NCI-H748 (cell line): Measurements from ENCODE around the gene AIG1.
"Not testable (repeated sequence)": the region's sequence is repeated elsewhere in the genome, so short reads cannot be mapped to it uniquely, and the experiment has no call there.

Experiments used
- DNase-seq: peaks from one replicate; lab custom pipeline; 2025; ENCODE audit not compliant: unreplicated experiment; lab: John Stamatoyannopoulos, UW

The AIG1 gene

DNA sequence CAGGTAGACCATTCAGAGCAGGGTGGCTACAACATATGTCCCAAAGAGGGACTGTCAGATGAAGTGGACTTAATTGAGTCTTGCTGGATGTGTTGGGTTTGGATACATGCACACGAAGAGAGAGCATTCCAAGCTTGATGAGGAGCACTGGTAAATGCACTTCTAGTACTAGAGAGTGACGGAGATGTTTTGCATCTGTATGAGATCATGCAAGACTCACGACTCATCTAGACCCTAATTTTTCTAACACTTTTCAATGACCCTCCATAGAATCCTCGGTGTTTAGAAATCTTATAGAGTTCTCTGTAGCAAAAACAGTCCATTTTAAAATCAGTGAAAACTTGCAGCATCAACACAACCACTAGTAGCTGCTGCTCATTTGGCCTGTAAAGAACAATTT lies 4.8 kb upstream of the AIG1 start:
- no peak for DNase-seq

DNA sequence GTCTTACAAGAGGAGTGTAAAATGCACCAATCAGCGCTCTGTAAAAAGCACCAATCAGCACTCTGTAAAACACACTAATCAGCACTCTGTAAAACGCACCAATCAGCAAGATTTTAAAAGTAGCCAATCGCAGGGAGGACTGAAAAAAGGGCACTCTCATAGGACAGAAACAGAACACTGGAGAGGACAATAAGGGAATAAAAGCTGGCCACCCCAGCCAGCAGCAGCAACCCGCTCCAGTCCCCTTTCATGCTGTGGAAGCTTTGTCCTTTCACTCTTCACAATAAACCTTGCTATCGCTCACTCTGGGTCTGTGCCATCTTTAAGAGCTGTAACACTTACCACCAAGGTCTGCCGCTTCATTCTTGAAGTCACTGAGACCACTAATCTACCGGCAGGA lies 1.7 kb upstream of the AIG1 start:
- peak; percentile 14 for DNase-seq

DNA sequence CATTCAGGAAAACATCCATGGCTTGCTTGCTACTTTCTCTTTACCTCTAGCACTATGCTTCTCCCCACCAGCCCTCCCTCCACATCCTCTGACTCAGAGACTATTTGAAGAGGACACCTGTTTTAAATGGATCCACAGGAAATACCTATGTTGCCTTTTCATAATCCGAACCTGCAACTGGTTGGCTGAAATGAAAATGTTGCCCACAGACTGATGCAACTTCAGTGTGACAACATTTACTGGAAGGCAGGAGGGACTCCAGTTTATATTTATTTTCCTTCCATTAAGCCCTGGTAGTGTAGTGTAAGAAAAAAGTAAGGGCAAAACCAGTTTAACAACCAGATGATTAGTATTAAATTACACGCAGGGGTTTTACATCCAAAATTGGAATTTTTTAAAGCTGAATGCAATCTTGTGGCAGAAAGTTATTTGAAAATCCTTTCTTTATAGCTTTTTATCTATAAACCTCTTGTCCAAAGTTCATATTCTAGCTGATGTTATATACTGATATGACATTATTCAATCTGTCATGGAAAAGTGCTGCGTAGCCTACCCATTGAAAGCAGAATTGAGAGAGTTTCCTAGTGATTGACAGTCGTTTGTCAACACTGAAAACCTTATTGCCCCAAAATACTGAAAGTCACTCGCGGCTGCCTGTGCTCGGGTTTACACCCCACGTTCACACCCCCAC lies 881 bp upstream of the AIG1 start:
- peak; percentile 38 for DNase-seq

- DNase-seq = peak; percentile 71
These were observed 309 bp upstream of the AIG1 start for GRCh38 chr6:143060354-143060805.

- DNase-seq = no peak
These were observed 1.1 kb downstream of the AIG1 start for GRCh38 chr6:143061597-143062385.

GRCh38 chr6:143062551-143062950 lies 1.9 kb downstream of the AIG1 start:
- DNase-seq = no peak

GRCh38 chr6:143063631-143064030 lies 2.9 kb downstream of the AIG1 start:
- no peak for DNase-seq

DNA sequence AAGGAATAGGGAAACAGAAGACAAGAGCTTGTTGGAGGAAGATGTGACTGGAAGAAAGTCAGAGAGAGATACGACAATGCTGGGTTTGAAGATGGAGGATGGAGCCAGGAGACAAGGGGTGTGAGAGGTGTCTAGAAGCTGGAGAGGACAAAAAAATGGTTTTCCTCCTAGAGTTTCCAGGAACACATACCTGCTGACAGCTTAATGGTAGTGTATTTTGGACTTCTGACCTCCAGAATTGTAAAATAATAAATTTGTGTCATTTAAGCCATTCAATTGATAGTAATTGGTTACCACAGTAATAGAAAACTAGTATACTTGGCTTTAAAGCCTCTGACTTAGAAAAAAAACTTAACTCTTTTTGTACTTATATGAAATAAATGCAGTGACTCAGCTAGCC lies 3.6 kb downstream of the AIG1 start:
- no peak for DNase-seq

DNA sequence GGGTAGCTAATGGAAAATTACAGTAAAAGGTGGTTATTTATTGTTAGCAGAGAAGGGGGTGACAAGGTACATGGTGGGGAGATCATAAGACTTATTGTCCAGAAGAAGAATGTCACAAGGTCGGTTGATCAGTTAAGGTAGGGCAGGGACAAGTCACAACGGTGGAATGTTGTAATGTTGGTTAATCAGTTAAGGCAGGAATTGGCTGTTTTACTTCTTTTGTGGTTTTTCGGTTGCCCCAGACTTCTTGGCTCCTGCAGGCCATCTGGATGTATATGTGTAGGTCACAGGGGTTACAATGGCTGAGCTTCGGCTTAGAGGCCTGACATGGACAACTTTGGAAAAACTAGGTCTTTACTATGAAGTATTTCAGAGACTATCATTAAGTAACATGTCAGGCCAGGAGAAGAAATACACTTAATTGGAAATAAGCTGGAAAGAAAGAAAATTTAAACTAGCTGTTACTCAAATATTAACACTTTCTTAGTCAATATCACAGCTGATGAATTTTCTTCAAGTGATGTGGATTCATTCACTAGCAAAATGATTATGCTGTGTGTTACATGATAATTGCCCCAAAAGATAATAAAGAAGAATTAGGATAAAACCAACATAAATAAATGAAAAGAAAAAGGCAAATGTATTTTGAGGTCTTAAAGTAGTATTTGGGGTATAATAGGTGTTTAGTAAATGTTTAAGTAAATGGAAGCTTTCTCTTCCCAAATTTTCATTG lies 4.4 kb downstream of the AIG1 start:
- no peak for DNase-seq

- no peak for DNase-seq
These were observed 7.3 kb downstream of the AIG1 start for GRCh38 chr6:143068001-143068400.

DNA sequence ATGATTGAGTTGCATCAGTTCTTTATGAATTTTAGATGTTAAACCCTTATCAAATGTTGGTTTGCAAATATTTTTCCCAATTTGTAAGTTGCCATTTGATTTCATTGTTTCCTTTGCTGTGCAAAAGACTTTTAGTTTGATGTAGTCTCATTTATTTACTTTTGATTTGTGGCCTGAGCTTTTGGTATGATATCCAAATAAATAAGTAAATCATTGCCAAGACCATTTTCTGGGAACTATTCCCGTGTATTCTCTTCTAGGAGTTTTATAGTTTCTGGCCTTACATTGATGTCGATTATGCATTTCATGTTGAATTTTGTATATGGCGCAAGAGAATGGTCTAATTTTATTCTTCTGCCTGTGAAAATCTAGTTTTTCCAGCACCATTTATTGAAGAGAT lies 13.4 kb downstream of the AIG1 start:
- DNase-seq = no peak

- no peak for DNase-seq
These were observed 14.1 kb downstream of the AIG1 start for GRCh38 chr6:143074670-143075318.

DNA sequence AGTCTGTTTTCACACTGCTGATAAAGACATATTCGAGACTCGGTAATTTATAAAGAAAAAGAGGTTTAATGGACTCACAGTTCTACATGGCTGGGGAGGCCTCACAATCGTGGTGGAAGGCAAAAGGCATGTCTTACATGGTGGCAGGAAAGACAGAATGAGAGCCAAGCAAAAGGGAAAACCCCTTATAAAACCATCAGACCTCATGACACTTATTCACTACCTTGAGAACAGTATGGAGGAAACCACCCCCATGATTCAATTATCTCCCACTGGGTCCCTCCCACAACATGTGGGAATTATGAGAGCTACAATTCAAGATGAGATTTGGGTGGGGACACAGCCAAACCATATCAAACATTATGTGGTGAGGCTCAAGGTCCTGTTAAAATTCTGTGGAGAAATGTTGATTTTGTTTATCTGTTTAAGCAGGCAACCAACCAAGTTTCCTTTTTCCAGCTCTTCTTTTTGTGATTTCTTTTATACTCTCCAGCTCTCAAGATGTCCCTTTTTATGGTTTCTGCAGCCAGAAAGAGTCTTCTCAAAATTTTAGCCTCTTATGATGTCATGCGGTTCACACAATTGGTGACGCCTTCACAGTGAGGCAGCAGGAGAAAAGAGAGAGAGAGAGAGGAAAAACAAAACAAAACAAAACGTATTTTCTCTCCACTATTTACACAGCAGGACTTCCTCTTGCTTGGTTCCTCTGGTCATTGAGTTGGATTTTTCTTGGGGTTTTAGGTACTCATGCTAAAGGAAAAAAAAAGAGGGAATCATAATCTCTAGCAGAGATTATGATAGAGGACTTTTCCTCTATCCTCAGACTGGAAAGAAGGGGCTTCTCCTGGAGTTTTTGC lies 18.0 kb downstream of the AIG1 start:
- no peak for DNase-seq

DNA sequence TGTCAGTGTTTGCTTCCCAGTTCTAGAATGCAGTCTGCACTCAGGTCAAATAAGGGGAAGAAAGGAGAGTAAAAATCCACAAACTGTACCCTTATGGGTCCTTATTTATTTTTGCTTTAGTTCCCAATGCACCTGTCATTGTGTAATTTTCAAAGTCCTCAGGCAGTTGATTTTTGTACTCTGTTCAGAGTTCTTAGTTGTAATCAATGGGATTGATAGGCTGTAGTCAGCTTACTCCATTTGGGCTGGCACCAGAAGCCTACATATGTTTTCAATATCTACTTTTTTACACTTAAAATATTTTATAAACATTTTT lies 18.6 kb downstream of the AIG1 start:
- DNase-seq = no peak

- DNase-seq = not testable (repeated sequence)
These were observed 21.6 kb downstream of the AIG1 start for GRCh38 chr6:143082274-143082673.

DNA sequence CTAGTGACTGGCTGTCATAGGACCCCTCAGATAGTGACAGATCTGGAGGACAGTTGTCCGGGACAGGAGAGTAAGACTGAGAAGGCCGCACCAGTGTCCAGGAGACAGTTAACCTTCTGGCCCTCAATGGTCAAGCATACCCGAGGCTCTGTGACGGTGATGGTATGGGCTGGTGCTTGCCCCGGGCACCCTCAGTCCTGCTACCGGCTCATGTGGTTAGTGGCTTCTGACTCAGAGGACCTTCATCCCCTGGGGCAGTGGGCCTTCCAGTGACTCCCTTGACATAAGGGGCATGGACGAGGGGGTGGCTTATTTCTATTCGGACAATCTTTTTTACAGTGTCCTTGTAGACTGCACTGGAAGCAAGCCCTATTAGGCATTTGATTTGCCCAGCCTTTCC lies 23.3 kb downstream of the AIG1 start:
- DNase-seq = not testable (repeated sequence)

- DNase-seq = not testable (repeated sequence)
These were observed 26.6 kb downstream of the AIG1 start for GRCh38 chr6:143087335-143087734.

DNA sequence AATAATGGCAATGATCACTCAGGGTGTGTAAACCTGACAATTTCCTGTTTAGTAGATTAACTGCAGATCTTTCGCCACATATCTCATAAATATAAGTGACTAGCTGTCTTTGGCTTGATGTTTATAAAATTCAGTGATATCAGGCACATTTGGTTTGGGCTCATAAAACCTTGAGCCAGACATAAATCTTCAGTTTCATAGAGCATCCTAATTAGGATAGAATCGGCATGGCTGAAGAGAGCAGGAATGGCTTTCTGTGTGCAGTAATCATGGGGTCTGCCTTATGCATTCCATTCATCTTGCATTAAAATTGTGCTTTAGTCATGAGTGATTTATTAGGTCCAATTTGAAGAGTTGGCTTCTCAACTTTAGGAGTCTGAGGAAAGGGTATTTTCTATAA lies 27.2 kb downstream of the AIG1 start:
- DNase-seq = no peak

DNA sequence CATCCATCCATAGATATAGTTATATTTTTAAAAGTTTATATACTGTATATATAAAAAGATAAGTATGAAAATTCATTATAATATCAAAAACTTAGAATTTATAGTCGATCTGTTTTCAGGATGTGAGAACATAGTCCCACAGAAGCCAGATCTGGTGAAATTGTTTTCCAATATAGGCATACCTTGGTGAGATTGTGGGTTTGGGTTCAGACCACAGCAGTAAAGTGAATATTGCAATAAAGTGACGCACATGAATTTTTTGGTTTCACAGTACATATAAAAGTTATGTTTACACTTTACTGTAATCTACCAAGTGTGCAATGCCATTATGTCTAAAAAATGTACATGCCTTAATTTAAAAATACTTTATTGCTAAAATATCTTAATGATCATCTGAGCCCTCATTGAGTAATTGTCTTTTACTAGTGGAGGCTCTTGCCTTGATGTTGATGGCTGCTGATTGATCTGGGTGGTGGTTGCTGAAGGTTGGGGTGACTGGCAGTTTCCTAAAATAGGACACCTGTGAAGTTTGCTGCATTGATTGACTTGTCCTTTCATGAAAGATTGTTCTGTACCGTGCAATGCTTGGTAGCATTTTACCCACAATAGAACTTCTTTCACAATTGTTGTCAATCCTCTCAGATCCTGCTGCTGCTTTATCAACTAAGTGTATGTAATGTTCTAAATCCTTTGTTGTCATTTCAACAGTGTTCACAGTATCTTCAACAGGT lies 29.8 kb downstream of the AIG1 start:
- DNase-seq = no peak

- DNase-seq = no peak
These were observed 32.1 kb downstream of the AIG1 start for GRCh38 chr6:143092768-143093167.
